Transverse colon (tissue), 4 donors: ENCODE measurements around the gene KLK8. TPM values are rescaled to one million over a fixed set of nuclear protein-coding genes. Genes with fewer than 3 reads are reported as not detected.

ENCODE experiments used
- DNase-seq: peaks from one replicate; pipeline ENCODE4 v3.0.0-alpha.2; 2019
- H3K27ac ChIP-seq, 4 donors: fragments of 200-600 bp; sonication (generic); 2 replicates each; pipeline ENCODE4 v1.5.1; 2016 to 2018; ENCODE audit warnings: inconsistent platforms in 4 of 4
- H3K27me3 ChIP-seq: fragments of 200-600 bp; sonication (generic); 2 replicates; pipeline ENCODE4 v1.5.1; 2017; ENCODE audit warnings: inconsistent platforms
- H3K36me3 ChIP-seq, 4 donors: fragments of 200-600 bp; sonication (generic); 2 replicates each; pipeline ENCODE4 v1.5.1; 2017 to 2019; ENCODE audit warnings: inconsistent platforms in 4 of 4
- H3K4me1 ChIP-seq, 4 donors: fragments of 200-600 bp; sonication (generic); 2 replicates each; pipeline ENCODE4 v1.5.1; 2017 to 2020; ENCODE audit warnings: inconsistent platforms in 4 of 4
- H3K4me3 ChIP-seq, 4 donors: fragments of 200-600 bp; sonication (generic); 1 replicate in 1 of 4; 2 replicates in 3 of 4; pipeline versions ENCODE4 v1.5.1 to v1.6.1; 2017 to 2019; ENCODE audit warnings: inconsistent platforms in 4 of 4
- H3K9me3 ChIP-seq, 2 donors: fragments of 200-600 bp; sonication (generic); 2 replicates each; pipeline ENCODE4 v1.5.1; 2017 to 2019; ENCODE audit warnings: inconsistent platforms in 2 of 2
- EP300 ChIP-seq: sonication (generic); formaldehyde crosslinking; IDR thresholded peaks from one replicate; pipeline ENCODE4 v1.6.1; 2017; ENCODE audit warnings: antibody characterized with exemption, low read depth
- POLR2A ChIP-seq: fragments of 450-650 bp; IDR thresholded peaks from one replicate; pipeline ENCODE4 v1.6.1; 2016; ENCODE audit warnings: antibody characterized with exemption, mild to moderate bottlenecking, moderate library complexity
- POLR2AphosphoS5 ChIP-seq, 3 donors: sonication (generic); formaldehyde crosslinking; IDR thresholded peaks; one replicate each; pipeline ENCODE4 v1.6.1; 2016; ENCODE audit warnings: antibody characterized with exemption in 3 of 3
- WGBS, 2 donors: methylation state at CpG; one replicate each; pipeline ENCODE4 v1.1.5; 2018; ENCODE audit warnings: low coverage in 1 of 2; 5-methylcytosine and 5-hydroxymethylcytosine counted together
- in situ Hi-C, 4 donors: fragments of 200-750 bp; cut with MboI; loops; one replicate each; pipeline versions ENCODE4 v1.15.0 to v1.15.1; 2017; ENCODE audit warnings: low sequenced_read_pairs in 3 of 4, low pct_ligation_motif_present in 1 of 4, low pct_unique_long_range_greater_than_20kb in 1 of 4
- intact Hi-C: fragments of 100-400 bp; cut with DNase I; formaldehyde crosslinking; loops from one replicate; pipeline ENCODE4 v1.15.1; 2023; ENCODE audit warnings: low total_unique reads
- total RNA-seq, 4 donors: library from RNA; depleted of rRNA; stranded (reverse); fragments of >200 nt; gene quantifications; one replicate each; pipeline ENCODE4 v1.1.0, GENCODE V29; 2016
- TF ChIP-seq, protein P1 (sequence below), 5 experiments: fragments of 200-600 bp in 3 of 5; fragments of 450-650 bp in 2 of 5; sonication (generic) in 3 of 5; IDR thresholded peaks; 1 replicate in 2 of 5; 2 replicates in 3 of 5; pipeline ENCODE4 v1.5.1; 2016 to 2017; ENCODE audit warnings: antibody characterized with exemption in 5 of 5, inconsistent platforms in 3 of 5, mild to moderate bottlenecking in 2 of 5, moderate library complexity in 1 of 5

The KLK8 gene
- total RNA-seq, 4 donors from 2014 or later: not detected

DNA sequence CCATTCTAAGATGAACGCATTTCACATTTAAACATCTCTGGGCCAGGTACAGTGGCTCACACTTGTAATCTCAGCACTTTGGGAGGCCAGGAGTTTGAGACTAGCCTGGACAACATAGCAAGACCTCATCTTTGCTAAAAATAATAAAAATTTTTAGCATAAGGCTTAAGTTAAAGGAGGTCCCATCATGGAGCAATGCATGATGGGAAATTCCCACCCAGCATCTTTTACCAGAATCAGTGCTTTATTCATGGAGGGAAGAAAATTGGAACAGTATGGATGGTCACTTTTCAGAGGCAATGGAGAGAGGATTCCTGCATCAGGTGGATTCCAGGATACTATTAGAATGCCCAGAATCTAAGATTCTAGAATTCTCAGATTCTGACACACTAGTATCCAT lies 3.8 kb upstream of the KLK8 start:
- Histone ChIP-seq H3K9me3 (no peaks in the 10 kb centered on the region), H3K4me3 (no peak overlapping the region), H3K4me1 (no peaks in the 10 kb centered on the region), H3K27me3 (peaks cover 57% of the 10 kb centered on the region), H3K36me3 (no peaks in the 10 kb centered on the region), H3K27ac (no peak overlapping the region)
- TF ChIP-seq, protein P1, sequence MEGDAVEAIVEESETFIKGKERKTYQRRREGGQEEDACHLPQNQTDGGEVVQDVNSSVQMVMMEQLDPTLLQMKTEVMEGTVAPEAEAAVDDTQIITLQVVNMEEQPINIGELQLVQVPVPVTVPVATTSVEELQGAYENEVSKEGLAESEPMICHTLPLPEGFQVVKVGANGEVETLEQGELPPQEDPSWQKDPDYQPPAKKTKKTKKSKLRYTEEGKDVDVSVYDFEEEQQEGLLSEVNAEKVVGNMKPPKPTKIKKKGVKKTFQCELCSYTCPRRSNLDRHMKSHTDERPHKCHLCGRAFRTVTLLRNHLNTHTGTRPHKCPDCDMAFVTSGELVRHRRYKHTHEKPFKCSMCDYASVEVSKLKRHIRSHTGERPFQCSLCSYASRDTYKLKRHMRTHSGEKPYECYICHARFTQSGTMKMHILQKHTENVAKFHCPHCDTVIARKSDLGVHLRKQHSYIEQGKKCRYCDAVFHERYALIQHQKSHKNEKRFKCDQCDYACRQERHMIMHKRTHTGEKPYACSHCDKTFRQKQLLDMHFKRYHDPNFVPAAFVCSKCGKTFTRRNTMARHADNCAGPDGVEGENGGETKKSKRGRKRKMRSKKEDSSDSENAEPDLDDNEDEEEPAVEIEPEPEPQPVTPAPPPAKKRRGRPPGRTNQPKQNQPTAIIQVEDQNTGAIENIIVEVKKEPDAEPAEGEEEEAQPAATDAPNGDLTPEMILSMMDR (IDR thresholded peaks at IDR 0.05): no peak
- TF ChIP-seq EP300: no peak
- TF ChIP-seq POLR2AphosphoS5 (IDR thresholded peaks at IDR 0.05): no peak
- TF ChIP-seq POLR2A: no peak
- in situ Hi-C loops (no loop called here), intact Hi-C loops (no loop called here)
- DNase-seq: no peak
- 92% methylated on average over 1 of the region's 1 CpG; no CpG with 5 or more reads in 1 of the 2 donors for WGBS, 2 donors

DNA sequence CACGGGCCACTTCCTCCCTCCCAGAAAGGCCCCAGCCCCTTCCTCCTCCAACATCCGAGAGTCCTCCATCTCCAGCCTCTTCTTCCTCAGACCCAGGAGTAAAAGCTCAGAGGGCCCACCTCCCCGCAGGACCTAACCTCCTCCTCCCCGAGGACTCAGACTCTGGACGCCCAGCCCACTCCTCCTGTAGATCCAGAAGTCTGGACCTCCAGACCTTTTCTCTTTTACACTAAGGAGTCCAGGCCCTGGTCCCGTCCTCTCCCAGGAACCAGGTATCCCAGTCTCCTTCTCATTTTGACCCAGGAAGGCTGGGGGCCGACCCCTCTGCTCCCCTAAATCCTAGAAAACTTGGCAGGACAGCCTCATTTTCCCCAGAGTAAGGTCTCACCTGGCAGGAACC lies 1.9 kb upstream of the KLK8 start:
- Histone ChIP-seq H3K4me1 (no peaks in the 10 kb centered on the region), H3K36me3 (no peaks in the 10 kb centered on the region), H3K9me3 (no peaks in the 10 kb centered on the region), H3K27ac (no peak overlapping the region), H3K4me3 (no peak overlapping the region), H3K27me3 (peaks cover 57% of the 10 kb centered on the region)
- WGBS, 2 donors: 69% methylated on average over 7 of the region's 7 CpGs; no CpG with 5 or more reads in 1 of the 2 donors
- in situ Hi-C loops: no loop called here
- intact Hi-C loops: no loop called here
- TF ChIP-seq POLR2AphosphoS5 (IDR thresholded peaks at IDR 0.05): no peak
- TF ChIP-seq EP300: no peak
- TF ChIP-seq, protein P1 (IDR thresholded peaks at IDR 0.05): no peak
- TF ChIP-seq POLR2A: no peak
- DNase-seq: no peak

DNA sequence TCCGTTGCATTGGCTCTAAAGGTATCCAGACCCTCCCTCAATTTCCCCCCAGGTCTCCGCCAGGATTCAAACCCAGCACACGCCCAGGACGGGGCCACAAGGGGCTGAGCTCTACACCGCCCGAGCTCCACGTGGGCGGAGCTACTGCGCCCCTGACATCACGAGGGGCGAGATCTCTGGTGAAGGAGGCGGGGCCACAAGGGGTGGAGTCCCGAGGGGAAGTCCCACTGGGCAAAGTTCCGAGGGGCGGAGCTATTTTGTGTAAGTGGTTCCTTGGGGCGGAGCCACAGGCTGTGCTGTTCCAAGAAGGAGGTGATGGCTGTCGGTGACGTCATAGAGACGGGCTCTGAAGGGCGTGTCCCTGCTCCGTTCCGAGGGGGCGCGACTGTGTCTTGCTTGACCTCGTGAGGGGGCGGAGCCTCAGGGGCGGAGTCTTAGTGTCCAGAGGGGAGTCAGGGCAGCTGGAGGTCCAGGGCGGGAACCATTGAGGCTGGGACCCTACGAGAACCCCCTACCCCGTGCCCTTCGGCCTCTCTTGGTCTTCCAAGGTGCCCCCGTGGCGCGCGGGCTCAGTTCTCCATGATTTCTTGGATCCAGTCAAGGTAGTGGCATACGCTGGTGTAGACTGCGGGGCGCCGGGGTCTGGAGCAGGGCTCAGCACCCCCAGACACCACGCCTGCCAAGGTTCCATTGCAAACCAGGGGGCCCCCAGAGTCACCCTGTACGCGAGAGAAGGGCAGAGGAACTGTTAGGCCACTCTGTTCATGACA lies 1.3 kb upstream of the KLK8 start:
- WGBS, 2 donors: 69% methylated on average over 34 of the region's 42 CpGs; no CpG with 5 or more reads in 1 of the 2 donors
- Histone ChIP-seq H3K4me3 (no peak overlapping the region), H3K27ac (no peak overlapping the region), H3K36me3 (no peaks in the 10 kb centered on the region), H3K27me3 (peaks cover 57% of the 10 kb centered on the region), H3K4me1 (no peaks in the 10 kb centered on the region), H3K9me3 (no peaks in the 10 kb centered on the region)
- no peak for DNase-seq
- in situ Hi-C loops: no loop called here
- TF ChIP-seq POLR2A: no peak
- TF ChIP-seq POLR2AphosphoS5 (IDR thresholded peaks at IDR 0.05): no peak
- TF ChIP-seq EP300: no peak
- TF ChIP-seq, protein P1 (IDR thresholded peaks at IDR 0.05): no peak
- intact Hi-C loops: no loop called here

DNA sequence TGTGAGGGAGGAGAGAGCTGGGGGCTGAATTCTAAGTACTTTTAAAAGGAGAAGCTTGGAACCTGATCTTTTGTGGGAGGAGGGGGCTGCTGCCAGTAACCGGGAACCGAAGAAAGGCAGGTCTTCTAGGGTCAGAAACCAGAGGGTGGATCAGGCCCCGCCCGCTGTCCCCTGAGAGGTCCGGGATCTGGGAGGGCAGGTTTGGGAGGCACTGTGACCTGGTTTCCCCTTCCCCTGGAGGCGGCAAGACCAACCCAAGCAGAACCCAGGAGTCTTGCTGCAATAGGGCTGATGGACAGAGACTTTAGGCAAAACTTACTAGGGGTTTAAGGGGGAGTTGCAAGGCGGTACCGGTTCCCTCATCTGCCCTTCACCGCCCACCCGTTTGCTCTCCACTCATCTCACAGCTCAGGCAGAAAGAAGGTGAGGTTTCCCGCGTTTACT lies 707 bp upstream of the KLK8 start:
- TF ChIP-seq EP300: no peak
- no peak for TF ChIP-seq POLR2A
- TF ChIP-seq, protein P1 (IDR thresholded peaks at IDR 0.05): no peak
- no peak for TF ChIP-seq POLR2AphosphoS5 (IDR thresholded peaks at IDR 0.05)
- no peaks in the 10 kb centered on the region for H3K4me1 ChIP-seq
- no peak for DNase-seq
- in situ Hi-C loops: no loop called here
- no peaks in the 10 kb centered on the region for H3K36me3 ChIP-seq
- 55 to 64% methylated on average over 7 to 12 of the region's 12 CpGs for WGBS, 2 donors
- H3K9me3 ChIP-seq: no peaks in the 10 kb centered on the region
- H3K4me3 ChIP-seq: no peak overlapping the region
- peaks cover 55% of the 10 kb centered on the region for H3K27me3 ChIP-seq
- no peak overlapping the region for H3K27ac ChIP-seq
- intact Hi-C loops: no loop called here
